T-cell (primary cell): ENCODE measurements around the gene GFRA1. TPM values are rescaled to one million over a fixed set of nuclear protein-coding genes. Genes with fewer than 3 reads are reported as not detected.

Experiments used
- ATAC-seq, 4 experiments: fragments of 200-7000 bp in 3 of 4; fragments of 150-1000 bp in 1 of 4; cut with Tn5 transposase; replicated peaks in 1 of 4; 1 replicate in 3 of 4; 2 replicates in 1 of 4; pipeline ENCODE4 v1.10.0; 2021; ENCODE audit warnings: moderate library complexity in 3 of 4, mild to moderate bottlenecking in 2 of 4, moderate number of reproducible peaks in 1 of 4
- CTCF ChIA-PET, 2 donors: fragments of 300-600 bp; sonication (Branson Sonifier 250); formaldehyde crosslinking; loops; one replicate each; lab custom pipeline; 2022; ENCODE audit warnings: antibody characterized with exemption in 2 of 2; lab: Charles Lee
- POLR2A ChIA-PET, 2 donors: fragments of 300-600 bp; sonication (Branson Sonifier 250); formaldehyde crosslinking; loops; one replicate each; lab custom pipeline; 2022; ENCODE audit warnings: antibody characterized with exemption in 2 of 2; lab: Charles Lee
- DNase-seq, 35 experiments: peaks; one replicate each; pipeline versions ENCODE4 v3.0.0 to v3.0.0-alpha.2; 2013 to 2023
- H3K27ac ChIP-seq: one replicate; pipeline ENCODE4 v1.5.1; 2013; ENCODE audit warnings: low read length
- H3K27me3 ChIP-seq, 2 experiments: replicated peaks in 1 of 2; 1 replicate in 1 of 2; 2 replicates in 1 of 2; pipeline versions ENCODE4 v1.6.1 to v1.7.0; 2013; ENCODE audit warnings: low read length in 1 of 2, mixed read lengths in 1 of 2; ENCODE audit not compliant: control insufficient read depth in 2 of 2, insufficient read depth in 2 of 2; ENCODE audit errors: extremely low read depth in 1 of 2
- H3K36me3 ChIP-seq, 2 donors: 1 replicate in 1 of 2; 2 replicates in 1 of 2; pipeline versions ENCODE4 v1.6.1 to v1.7.0; 2013; ENCODE audit warnings: low read length in 1 of 2; ENCODE audit not compliant: control insufficient read depth in 2 of 2, insufficient read depth in 1 of 2; ENCODE audit errors: extremely low read depth in 1 of 2
- H3K4me1 ChIP-seq, 2 experiments: 1 replicate in 1 of 2; 2 replicates in 1 of 2; pipeline versions ENCODE4 v1.6.1 to v1.7.0; 2013; ENCODE audit warnings: low read length in 2 of 2, mixed read lengths in 1 of 2; ENCODE audit not compliant: insufficient read depth in 2 of 2, control insufficient read depth in 1 of 2; ENCODE audit errors: extremely low read depth in 1 of 2
- H3K4me3 ChIP-seq, 2 donors: 1 replicate in 1 of 2; 2 replicates in 1 of 2; pipeline versions ENCODE4 v1.5.1 to v1.7.0; 2013; ENCODE audit warnings: mild to moderate bottlenecking in 2 of 2, low read length in 1 of 2, moderate library complexity in 1 of 2; ENCODE audit not compliant: control insufficient read depth in 1 of 2; ENCODE audit errors: extremely low read depth in 1 of 2
- H3K9me3 ChIP-seq: 2 replicates; pipeline ENCODE4 v1.7.0; 2013
- H3K27ac Mint-ChIP-seq, 2 donors: one replicate each; pipeline ENCODE4 v1.8.0; 2020 to 2021; ENCODE audit warnings: mild to moderate bottlenecking in 2 of 2, mixed read lengths in 2 of 2
- H3K27me3 Mint-ChIP-seq, 2 donors: one replicate each; pipeline ENCODE4 v1.8.0; 2021 to 2022; ENCODE audit warnings: mixed read lengths in 2 of 2
- H3K36me3 Mint-ChIP-seq: one replicate; pipeline ENCODE4 v1.8.0; 2021; ENCODE audit warnings: mixed read lengths
- H3K4me1 Mint-ChIP-seq, 3 donors: one replicate each; pipeline ENCODE4 v1.8.0; 2020 to 2022; ENCODE audit warnings: mixed read lengths in 3 of 3, mild to moderate bottlenecking in 1 of 3
- H3K4me3 Mint-ChIP-seq, 3 donors: one replicate each; pipeline ENCODE4 v1.8.0; 2020 to 2022; ENCODE audit warnings: mild to moderate bottlenecking in 3 of 3, mixed read lengths in 3 of 3, moderate library complexity in 3 of 3
- H3K9me3 Mint-ChIP-seq, 3 donors: one replicate each; pipeline ENCODE4 v1.8.0; 2020 to 2022; ENCODE audit warnings: mixed read lengths in 3 of 3
- WGBS: methylation state at CpG from one replicate; pipeline ENCODE4 v1.1.5; 2013; ENCODE audit warnings: missing lambda C conversion rate; ENCODE audit not compliant: insufficient coverage; 5-methylcytosine and 5-hydroxymethylcytosine counted together
- total RNA-seq, 35 experiments: library from RNA in 6 of 35; stranded (reverse) in 6 of 35; fragments of 120-200 nt in 1 of 35; gene quantifications; one replicate each; pipeline versions ENCODE4 v1.2.1 to v1.2.4 and lab custom pipeline; 2013 to 2026

The GFRA1 gene
- total RNA-seq, 5 donors from 2014 or later (not counting 1 experiment from before 2014, with no cell fraction given) = 0.03 to 0.25 (median 0.20) TPM; not detected in 2

GRCh38 chr10:116216676-116217075 lies 56.3 kb downstream of the GFRA1 start:
- ChIA-PET CTCF (no interaction called here), POLR2A (no interaction called here)
- no peaks in the 10 kb centered on the region for H3K36me3 Mint-ChIP-seq
- H3K4me3 Mint-ChIP-seq = no peak overlapping the region
- Histone ChIP-seq H3K4me3 (no peak overlapping the region), H3K27ac (no peak overlapping the region), H3K9me3 (no peaks in the 10 kb centered on the region), H3K36me3 (no peaks in the 10 kb centered on the region), H3K4me1 (no peaks in the 10 kb centered on the region), H3K27me3 (no peaks in the 10 kb centered on the region)
- H3K9me3 Mint-ChIP-seq = no peaks in the 10 kb centered on the region
- DNase-seq (no peak), ATAC-seq (no peak)
- no peaks in the 10 kb centered on the region for H3K27me3 Mint-ChIP-seq
- no peak overlapping the region for H3K27ac Mint-ChIP-seq
- H3K4me1 Mint-ChIP-seq = no peaks in the 10 kb centered on the region
- no CpG with 5 or more reads among the region's 3 CpGs for WGBS

DNA sequence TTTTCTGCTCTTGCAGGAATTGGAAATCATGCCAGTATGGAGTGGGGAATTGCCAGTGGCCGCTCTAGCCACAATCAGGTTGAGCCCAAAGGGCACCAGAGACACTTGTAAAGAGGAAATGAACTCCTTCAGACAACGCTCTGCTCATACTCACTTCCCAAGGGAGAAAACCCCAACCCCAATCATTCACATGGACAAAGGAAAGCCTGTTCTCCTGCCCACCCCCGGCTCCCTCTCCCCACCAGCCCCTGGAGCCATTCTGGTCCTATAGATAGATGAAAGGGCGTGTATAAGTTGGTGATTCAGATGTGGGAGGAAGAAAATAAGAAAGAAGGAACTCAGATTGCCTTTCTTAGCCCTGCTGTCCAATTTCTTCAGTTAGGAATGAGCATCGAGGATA lies 57.4 kb downstream of the GFRA1 start:
- Histone ChIP-seq H3K36me3 (no peaks in the 10 kb centered on the region), H3K4me1 (no peaks in the 10 kb centered on the region), H3K4me3 (no peak overlapping the region), H3K9me3 (no peaks in the 10 kb centered on the region), H3K27ac (no peak overlapping the region), H3K27me3 (no peaks in the 10 kb centered on the region)
- no CpG with 5 or more reads among the region's 5 CpGs for WGBS
- H3K27ac Mint-ChIP-seq = no peak overlapping the region
- ATAC-seq (no peak), DNase-seq (no peak)
- no peaks in the 10 kb centered on the region for H3K36me3 Mint-ChIP-seq
- H3K9me3 Mint-ChIP-seq = no peaks in the 10 kb centered on the region
- no peak overlapping the region for H3K4me3 Mint-ChIP-seq
- H3K4me1 Mint-ChIP-seq = no peaks in the 10 kb centered on the region
- H3K27me3 Mint-ChIP-seq = no peaks in the 10 kb centered on the region
- ChIA-PET POLR2A (no interaction called here), CTCF (no interaction called here)

DNA sequence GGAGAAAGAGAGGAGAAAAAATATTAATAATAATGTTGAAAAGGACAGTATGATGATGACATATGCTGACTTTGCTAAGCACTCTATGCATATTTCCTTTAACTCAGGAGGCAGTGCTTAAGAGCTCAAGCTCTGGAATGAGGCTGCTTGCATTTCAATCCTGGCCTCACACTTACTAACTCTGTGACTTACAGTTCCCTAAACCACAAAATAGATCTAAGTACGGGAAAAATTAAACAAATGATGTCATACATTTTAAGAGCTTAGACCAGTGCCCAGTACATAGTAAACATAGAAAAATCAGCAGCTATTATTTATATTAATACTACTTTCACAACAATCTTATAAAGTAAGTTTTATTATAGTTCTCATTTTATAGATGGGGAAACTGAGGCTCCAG lies 61.3 kb downstream of the GFRA1 start:
- no CpG with 5 or more reads among the region's 1 CpG for WGBS
- Histone ChIP-seq H3K27ac (no peak overlapping the region), H3K36me3 (no peaks in the 10 kb centered on the region), H3K9me3 (no peaks in the 10 kb centered on the region), H3K4me1 (no peaks in the 10 kb centered on the region), H3K4me3 (no peak overlapping the region), H3K27me3 (no peaks in the 10 kb centered on the region)
- no peaks in the 10 kb centered on the region for H3K36me3 Mint-ChIP-seq
- POLR2A ChIA-PET = no interaction called here
- no peak for DNase-seq
- H3K9me3 Mint-ChIP-seq = no peaks in the 10 kb centered on the region
- no peak overlapping the region for H3K27ac Mint-ChIP-seq
- H3K27me3 Mint-ChIP-seq = no peaks in the 10 kb centered on the region
- CTCF ChIA-PET = no interaction called here
- no peaks in the 10 kb centered on the region for H3K4me1 Mint-ChIP-seq
- H3K4me3 Mint-ChIP-seq = no peak overlapping the region
- ATAC-seq = no peak

- Histone ChIP-seq H3K4me1 (no peaks in the 10 kb centered on the region), H3K4me3 (no peak overlapping the region), H3K9me3 (no peaks in the 10 kb centered on the region), H3K27me3 (no peaks in the 10 kb centered on the region), H3K36me3 (no peaks in the 10 kb centered on the region), H3K27ac (no peak overlapping the region)
- Mint-ChIP-seq H3K4me3 (no peak overlapping the region), H3K4me1 (no peaks in the 10 kb centered on the region), H3K27ac (no peak overlapping the region), H3K9me3 (no peaks in the 10 kb centered on the region), H3K36me3 (no peaks in the 10 kb centered on the region), H3K27me3 (no peaks in the 10 kb centered on the region)
- ATAC-seq (no peak), DNase-seq (no peak)
- ChIA-PET CTCF (no interaction called here), POLR2A (no interaction called here)
- WGBS = 72% methylated on average over 3 of the region's 7 CpGs
These were observed 62.2 kb downstream of the GFRA1 start for GRCh38 chr10:116210588-116211346.

GRCh38 chr10:116209781-116210180 lies 63.2 kb downstream of the GFRA1 start:
- WGBS = 83% methylated on average over 7 of the region's 10 CpGs
- ChIA-PET POLR2A (no interaction called here), CTCF (no interaction called here)
- Histone ChIP-seq H3K4me1 (no peaks in the 10 kb centered on the region), H3K27me3 (no peaks in the 10 kb centered on the region), H3K4me3 (no peak overlapping the region), H3K27ac (no peak overlapping the region), H3K36me3 (no peaks in the 10 kb centered on the region), H3K9me3 (no peaks in the 10 kb centered on the region)
- DNase-seq = no peak
- Mint-ChIP-seq H3K36me3 (no peaks in the 10 kb centered on the region), H3K27ac (no peak overlapping the region), H3K4me3 (no peak overlapping the region), H3K4me1 (no peaks in the 10 kb centered on the region), H3K9me3 (no peaks in the 10 kb centered on the region), H3K27me3 (no peaks in the 10 kb centered on the region)
- no peak for ATAC-seq

DNA sequence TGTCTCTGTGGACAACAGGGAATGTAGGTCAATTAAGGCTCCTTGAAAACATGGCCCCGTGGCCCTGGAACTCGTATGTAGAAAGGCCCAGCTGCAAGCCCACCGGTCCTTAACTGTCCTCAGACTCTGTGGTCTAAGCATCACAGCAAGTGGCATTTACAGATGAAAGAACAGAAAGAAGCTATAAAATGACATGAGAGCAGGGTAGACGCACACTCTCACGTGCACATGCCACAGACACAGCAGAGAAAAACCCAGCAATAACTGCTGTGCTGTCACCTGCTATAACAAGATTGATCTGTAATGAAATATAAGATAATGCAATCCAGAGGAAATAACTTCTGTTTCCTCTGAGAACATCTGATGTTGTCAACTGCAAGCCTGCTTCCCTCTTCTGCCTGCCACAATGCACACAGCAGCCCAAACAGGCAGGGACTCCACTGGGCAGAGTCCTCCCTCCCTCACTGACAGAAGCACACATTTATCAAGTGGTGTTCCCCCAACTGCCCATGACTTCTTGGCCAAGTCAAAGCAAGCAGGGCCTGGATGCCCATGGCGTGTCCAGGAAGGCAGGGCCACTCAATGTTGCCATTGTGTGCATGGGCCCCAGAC lies 63.9 kb downstream of the GFRA1 start:
- no peak for ATAC-seq
- no peaks in the 10 kb centered on the region for H3K36me3 Mint-ChIP-seq
- no peaks in the 10 kb centered on the region for H3K9me3 ChIP-seq
- H3K4me1 ChIP-seq = no peaks in the 10 kb centered on the region
- H3K9me3 Mint-ChIP-seq = no peaks in the 10 kb centered on the region
- no peaks in the 10 kb centered on the region for H3K27me3 ChIP-seq
- H3K27ac Mint-ChIP-seq = no peak overlapping the region
- H3K4me3 ChIP-seq = no peak overlapping the region
- WGBS = 43% methylated on average over 1 of the region's 6 CpGs
- H3K27ac ChIP-seq = no peak overlapping the region
- CTCF ChIA-PET = no interaction called here
- no peaks in the 10 kb centered on the region for H3K36me3 ChIP-seq
- H3K27me3 Mint-ChIP-seq = no peaks in the 10 kb centered on the region
- POLR2A ChIA-PET = no interaction called here
- no peaks in the 10 kb centered on the region for H3K4me1 Mint-ChIP-seq
- DNase-seq = no peak
- no peak overlapping the region for H3K4me3 Mint-ChIP-seq
